ENCODE measurements around the gene PHF21A.
"Not testable (repeated sequence)": the region's sequence is repeated elsewhere in the genome, so short reads cannot be mapped to it uniquely, and the experiment has no call there.

The PHF21A gene

GRCh38 chr11:45920531-45921477 is 200.4 kb downstream of the PHF21A start:
- no peak for DNase-seq (ENCODE audit: low spot score)

- no peak for DNase-seq (ENCODE audit: low spot score)
Measured at GRCh38 chr11:45919806-45920530, 201.3 kb downstream of the PHF21A start.

DNA sequence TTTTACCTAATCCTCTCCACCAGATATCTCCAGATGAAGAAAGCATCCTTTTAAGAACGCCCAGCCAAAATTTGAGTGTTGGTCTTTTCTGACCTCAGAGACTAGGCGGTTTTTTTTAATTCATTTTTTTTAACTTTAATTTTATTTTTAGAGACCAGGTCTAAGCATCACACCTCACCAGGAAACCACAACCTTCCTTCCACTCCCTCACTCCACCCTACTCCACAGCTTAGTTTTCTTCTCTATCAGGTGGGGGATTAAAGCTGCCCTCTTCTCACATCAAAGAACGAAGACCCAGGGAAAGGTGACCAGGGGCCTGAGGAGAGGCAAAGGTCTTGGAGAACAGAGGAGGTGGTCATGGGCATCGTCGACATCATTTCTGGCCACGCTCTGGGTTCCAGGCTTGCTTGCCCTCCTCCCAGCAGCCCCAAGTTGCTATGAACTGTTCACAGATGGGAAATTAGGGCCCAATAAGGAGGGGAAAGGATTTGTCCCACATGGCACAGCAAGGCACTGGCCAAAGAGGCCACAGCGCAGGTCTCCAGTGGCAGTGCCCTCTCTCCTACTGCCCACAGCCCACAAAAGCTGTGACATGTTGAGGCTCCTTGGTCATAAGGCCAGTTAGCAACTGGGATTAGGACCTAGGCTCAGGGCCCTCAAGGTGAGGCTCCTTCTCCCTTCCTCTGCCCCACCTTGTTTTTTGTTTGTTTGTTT is 202.1 kb downstream of the PHF21A start:
- DNase-seq (ENCODE audit: low spot score): no peak

- peak; percentile 85 for DNase-seq (ENCODE audit: low spot score)
Measured at GRCh38 chr11:45918331-45918941, 202.8 kb downstream of the PHF21A start.

- peak; percentile 97 for DNase-seq (ENCODE audit: low spot score)
Measured at GRCh38 chr11:45917623-45918330, 203.5 kb downstream of the PHF21A start, which contains the start of gene PEX16. Gene PEX16, minus strand, starts transcription at chr11:45917877. Its CDS starts 66 bp downstream, at chr11:45917811.

DNA sequence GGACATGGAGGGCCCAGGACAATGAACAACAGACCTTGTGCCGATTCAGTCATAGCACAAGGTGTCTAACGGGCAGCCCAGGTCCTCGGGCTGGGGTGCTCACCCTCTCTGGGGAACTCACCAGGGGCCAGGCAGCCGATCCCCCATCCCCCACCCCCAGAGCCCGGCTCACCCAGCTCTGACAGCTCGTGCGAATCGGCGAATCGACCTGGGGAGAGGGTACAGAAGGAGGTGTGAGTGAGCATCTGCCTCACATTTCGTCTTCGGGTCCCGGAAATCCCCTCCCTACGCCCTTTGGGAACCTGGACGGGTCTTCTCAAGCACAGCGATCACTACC is 204.0 kb downstream of the PHF21A start:
- no peak for DNase-seq (ENCODE audit: low spot score)

DNA sequence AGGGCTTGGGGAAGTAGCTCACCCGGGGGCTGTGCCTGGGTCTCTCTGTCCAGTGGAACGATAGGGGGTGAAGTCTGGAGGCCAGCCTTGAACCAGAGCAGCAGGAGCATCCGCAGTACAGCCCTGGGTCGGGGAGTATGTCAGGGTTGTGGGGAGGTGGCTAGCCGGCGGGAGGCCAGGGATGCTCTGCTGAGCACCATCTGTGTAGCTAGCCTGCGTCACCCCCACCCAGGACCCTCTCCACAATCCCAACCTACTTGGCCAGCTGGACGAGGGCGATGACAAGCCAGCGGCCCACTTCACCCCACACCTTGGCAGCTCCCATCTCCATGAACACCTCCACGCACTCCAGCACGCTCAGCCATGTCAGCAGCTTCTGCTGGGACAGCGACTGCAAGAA is 205.8 kb downstream of the PHF21A start:
- DNase-seq (ENCODE audit: low spot score): no peak

GRCh38 chr11:45913942-45914635 is 207.2 kb downstream of the PHF21A start:
- no peak for DNase-seq (ENCODE audit: low spot score)

DNA sequence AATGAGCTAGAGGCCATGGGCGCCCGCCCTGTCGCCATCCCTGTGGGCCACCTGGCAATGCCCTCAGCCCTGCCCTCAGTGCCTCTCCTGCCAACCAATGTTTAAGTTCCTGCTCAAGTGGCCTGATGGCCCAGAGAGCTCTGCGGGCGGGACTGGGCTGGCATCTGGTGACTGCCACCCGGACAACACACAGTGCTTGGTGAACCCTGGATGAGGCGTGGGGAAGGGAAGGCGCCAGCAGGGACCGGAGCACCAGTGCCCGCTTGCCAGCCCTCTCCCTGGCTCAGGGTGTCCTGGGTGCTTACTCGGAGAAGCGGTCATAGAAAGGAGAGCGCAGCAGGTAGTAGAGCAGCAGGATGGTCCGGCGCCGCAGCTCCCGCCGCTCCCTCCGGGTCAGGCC is 207.7 kb downstream of the PHF21A start:
- no peak for DNase-seq (ENCODE audit: low spot score)

DNA sequence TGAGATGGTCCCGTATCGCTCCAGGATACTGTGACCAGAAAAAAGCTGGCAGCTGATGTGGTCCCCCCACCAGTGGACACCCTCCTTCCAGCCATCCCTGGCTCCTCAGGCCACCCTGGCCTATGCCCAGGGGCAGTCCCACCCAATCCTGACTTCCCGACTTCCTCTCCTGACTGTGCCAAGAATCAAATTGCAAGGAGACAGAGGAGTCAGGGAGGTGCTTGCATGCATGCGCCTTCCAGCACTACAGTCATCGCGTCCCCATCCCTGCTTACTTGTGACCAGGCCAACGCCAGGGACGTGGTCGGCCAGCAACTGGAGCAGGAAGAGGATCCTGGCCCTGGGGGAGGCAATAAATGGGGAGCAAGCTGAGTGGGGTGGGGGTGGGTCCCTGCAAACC is 210.6 kb downstream of the PHF21A start:
- no peak for DNase-seq (ENCODE audit: low spot score)

- no peak for DNase-seq (ENCODE audit: low spot score)
Measured at GRCh38 chr11:45909594-45910475, 211.4 kb downstream of the PHF21A start.

DNA sequence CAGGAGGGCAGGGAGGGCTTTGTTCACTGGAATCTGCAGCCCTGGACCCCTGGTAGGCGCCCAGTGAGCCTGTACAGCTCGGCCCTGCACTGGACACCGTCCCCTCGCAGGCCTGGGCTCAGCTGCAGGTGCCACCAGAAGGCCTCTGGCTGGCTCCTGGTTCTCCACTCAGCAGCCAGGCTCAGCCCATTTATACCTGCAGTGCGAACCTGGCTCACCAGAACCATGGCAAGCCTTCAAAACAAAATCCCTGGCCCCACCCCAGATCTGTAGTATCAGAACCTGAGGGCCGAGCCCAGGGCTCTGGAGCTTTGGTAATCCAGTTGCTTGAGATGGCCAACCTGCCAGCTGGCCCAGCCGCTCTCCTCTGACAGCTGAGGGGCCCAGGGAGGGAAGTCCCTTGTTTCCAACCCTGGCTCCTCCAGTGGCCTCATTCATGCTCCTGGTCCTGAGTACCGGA is 213.3 kb downstream of the PHF21A start:
- DNase-seq (ENCODE audit: low spot score): no peak

GRCh38 chr11:45906965-45907611 is 214.2 kb downstream of the PHF21A start, which contains the start of gene FREY1:
Gene FREY1, minus strand, starts transcription at chr11:45907271. Its CDS starts 26 bp downstream, at chr11:45907245.
- no peak for DNase-seq (ENCODE audit: low spot score)

- no peak for DNase-seq (ENCODE audit: low spot score)
Measured at GRCh38 chr11:45906096-45906682, 215.1 kb downstream of the PHF21A start.

DNA sequence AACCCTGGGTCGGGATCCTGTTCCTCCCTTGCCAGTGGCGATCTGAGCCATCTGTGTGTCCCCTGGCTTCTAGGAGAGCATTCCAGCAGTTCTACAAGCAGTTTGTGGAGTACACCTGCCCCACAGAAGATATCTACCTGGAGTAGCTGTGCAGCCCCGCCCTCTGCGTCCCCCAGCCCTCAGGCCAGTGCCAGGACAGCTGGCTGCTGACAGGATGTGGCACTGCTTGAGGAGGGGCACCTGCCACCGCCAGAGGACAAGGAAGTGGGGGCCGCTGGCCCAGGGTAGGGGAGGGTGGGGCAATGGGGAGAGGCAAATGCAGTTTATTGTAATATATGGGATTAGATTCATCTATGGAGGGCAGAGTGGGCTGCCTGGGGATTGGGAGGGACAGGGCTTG is 215.7 kb downstream of the PHF21A start:
- not testable (repeated sequence) for DNase-seq (ENCODE audit: low spot score)

DNA sequence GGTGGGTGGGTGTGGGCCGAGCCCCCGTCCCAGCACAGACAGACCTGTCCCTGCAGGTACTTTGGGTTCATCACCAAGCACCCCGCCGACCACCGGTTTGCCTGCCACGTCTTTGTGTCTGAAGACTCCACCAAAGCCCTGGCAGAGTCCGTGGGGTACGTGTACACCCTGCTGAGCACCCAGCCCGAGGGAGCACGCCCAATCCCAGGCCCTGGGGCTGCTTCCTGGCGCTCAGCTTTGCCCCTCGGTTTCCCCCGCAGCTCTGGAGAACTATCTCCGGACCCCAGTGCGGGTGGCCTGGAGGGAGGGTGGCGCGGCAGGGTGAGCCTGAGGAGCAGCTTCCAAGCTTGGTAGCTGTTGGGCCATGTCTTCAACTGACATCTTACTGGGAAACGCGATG is 216.2 kb downstream of the PHF21A start:
- no peak for DNase-seq (ENCODE audit: low spot score)

GRCh38 chr11:45904309-45904915 is 216.8 kb downstream of the PHF21A start:
- no peak for DNase-seq (ENCODE audit: low spot score)
